HL-60/S4 treated with phorbol 12-myristate 13-acetate at 8.2 ng/mL for 4 days and 3 days (cell line): ENCODE data around the gene IL3RA.
"Not testable (repeated sequence)": the region's sequence is repeated elsewhere in the genome, so short reads cannot be mapped to it uniquely, and the experiment has no call there.

ENCODE experiments used
- in situ Hi-C: fragments of 300-500 bp; cut with MboI; formaldehyde crosslinking; loops from 2 replicates; pipeline ENCODE4 v1.15.0; 2022; ENCODE audit warnings: low sequenced_read_pairs

The IL3RA gene

GRCh38 chrX:1421433-1422134 is 85.0 kb downstream of the IL3RA start:
- in situ Hi-C loops: no loop called here

GRCh38 chrX:1422135-1422465 is 85.5 kb downstream of the IL3RA start:
- in situ Hi-C loops: no loop called here

- in situ Hi-C loops: no loop called here
Measured at GRCh38 chrX:1423215-1423614, 86.6 kb downstream of the IL3RA start.

- in situ Hi-C loops: no loop called here
Measured at GRCh38 chrX:1424147-1424851, 87.7 kb downstream of the IL3RA start.

GRCh38 chrX:1425381-1425780 is 88.8 kb downstream of the IL3RA start:
- in situ Hi-C loops: no loop called here

- in situ Hi-C loops: not testable (repeated sequence)
Measured at GRCh38 chrX:1426321-1426720, 89.7 kb downstream of the IL3RA start.

GRCh38 chrX:1427756-1428155 is 91.2 kb downstream of the IL3RA start:
- in situ Hi-C loops: no loop called here

GRCh38 chrX:1430451-1430850 is 93.9 kb downstream of the IL3RA start:
- in situ Hi-C loops: no loop called here
